ELF-1 (cell line): ENCODE data around the gene LDLRAP1.
A peak's percentile ranks its signal among the peaks of the same experiment; 100 is the strongest.
"Not testable (repeated sequence)": the region's sequence is repeated elsewhere in the genome, so short reads cannot be mapped to it uniquely, and the experiment has no call there.

Experiments
- DNase-seq: peaks from one replicate; pipeline ENCODE4 v3.0.0-alpha.2; 2016; ENCODE audit warnings: low read depth, low spot score

Gene LDLRAP1

GRCh38 chr1:25543425-25544242 is at the start of gene LDLRAP1:
Gene LDLRAP1, plus strand, starts transcription at chr1:25543606. Its CDS starts 93 bp downstream, at chr1:25543699.
- DNase-seq: peak; percentile 74

DNA sequence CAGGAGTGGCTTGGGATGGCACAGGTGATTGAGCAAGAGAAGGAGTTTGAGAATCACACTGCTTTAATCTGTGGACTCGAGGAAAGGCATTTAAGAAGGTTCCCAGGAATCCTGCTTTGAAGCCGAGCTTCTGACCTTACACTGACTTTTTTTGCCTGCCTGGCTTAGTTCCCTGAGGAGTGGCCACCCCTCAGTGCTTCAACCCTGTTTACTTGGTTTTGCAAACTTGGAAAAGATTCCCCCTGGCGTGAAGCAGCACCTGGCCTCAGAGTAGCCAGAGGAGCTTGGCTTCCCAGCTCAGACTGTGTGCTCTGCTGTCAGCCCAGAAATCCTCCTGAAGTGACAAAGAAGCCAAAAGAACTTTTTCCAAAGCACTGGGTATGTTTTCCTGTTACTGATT is 48.5 kb upstream of the LDLRAP1 start:
- DNase-seq: no peak

- no peak for DNase-seq
Observed at GRCh38 chr1:25500694-25501093, 42.7 kb upstream of the LDLRAP1 start.

DNA sequence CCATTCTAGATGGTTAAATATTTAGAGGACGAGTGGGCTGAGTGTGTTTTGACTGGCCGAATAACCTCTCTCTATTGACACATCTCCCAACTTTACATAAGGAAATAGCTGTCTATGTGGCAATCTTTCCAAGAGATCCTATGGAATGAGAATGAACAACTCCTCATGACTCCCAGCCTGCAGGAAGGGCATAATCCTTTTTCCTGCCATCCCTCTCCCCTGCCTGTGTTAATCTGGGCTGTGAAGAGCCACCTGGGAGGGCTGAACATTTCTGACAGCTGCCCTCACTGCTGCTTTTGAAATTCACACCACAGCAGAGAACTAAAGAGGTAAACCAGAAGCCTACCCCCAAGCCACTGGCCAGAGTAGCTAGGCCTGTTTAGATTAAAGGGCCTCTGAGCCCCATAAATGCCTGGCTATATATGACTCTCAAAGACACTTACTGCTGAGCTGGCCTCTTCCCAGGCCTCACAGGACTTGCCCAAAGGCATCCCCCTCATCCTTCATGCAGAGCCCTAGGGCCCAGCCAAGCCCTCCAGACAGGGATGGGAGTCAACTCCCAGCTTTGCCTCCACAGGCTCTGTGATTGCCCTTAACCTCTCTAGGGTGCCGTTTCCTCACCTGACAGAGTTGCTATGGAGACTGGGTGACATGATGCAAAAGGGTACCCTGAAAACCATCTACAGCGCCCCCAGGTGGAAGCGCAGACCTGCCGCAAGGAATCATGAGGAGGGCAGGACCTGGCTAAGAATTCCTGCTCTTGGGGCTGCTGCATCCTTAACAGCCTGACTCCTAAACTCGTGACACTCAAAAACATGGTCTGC is 42.0 kb upstream of the LDLRAP1 start:
- peak; percentile 69 for DNase-seq

DNA sequence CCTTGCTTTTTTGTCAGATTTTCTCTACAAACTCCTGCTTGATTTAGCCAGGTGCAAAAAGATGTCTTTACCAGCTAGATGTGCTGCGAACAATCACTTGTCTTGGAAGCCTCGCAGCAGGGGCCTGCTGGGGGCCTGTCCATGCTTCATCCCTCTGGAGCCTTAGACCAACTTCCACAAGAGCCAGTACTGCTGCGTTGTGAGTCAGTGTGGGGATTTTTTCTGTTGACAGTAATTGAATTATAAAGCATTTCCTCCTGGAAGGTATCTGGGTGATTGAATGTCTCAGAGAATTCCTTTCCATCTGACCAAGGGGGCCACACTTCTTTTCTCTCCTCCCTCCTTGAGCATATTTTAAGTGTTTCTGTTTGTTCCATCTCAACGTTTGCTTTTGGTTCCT is 40.4 kb upstream of the LDLRAP1 start:
- DNase-seq: no peak

- peak; percentile 87 for DNase-seq
Observed at GRCh38 chr1:25503551-25504426, 39.6 kb upstream of the LDLRAP1 start.

DNA sequence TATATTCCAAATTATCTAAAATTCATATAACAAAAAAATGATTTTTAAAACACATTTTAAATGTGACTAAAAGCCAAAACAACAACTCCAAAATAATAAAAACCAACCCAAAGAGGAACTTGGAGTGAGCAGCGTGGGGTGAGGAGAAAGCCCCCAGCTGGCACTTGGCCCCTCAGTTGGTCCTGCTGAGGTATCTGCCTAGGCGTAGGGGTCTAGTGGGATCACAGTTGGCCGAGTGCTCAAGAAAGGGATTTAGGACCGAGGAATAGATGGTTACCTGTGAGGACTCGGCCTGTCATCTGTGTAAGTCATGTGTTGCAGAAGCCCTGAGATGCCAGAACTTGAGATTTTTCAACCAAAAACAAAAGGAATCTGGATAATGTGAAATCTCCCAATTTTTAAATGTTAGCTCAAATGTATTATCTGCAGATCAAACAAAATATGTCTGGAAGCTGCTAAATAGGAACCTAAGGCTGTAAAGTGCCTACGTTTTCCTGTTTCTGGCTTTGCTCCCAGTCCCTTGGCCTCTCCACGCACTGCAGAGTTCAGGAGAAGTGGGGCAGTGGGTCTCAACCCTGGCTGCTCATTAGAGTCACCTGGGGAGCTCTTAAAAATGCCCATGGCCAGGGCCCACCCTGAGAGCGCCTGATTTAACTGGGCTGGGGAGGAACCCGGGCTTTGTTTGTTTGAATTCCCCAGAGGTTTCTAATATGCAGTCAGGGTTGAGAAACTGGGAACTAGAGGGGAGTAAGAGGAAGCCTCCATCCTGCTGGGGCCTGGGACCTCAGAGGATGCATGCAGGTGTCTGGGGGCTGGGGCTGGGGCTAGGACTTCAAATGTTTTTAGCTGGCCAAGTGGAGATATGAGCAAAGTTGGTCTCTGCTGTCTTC is 38.5 kb upstream of the LDLRAP1 start:
- DNase-seq: peak; percentile 37

DNA sequence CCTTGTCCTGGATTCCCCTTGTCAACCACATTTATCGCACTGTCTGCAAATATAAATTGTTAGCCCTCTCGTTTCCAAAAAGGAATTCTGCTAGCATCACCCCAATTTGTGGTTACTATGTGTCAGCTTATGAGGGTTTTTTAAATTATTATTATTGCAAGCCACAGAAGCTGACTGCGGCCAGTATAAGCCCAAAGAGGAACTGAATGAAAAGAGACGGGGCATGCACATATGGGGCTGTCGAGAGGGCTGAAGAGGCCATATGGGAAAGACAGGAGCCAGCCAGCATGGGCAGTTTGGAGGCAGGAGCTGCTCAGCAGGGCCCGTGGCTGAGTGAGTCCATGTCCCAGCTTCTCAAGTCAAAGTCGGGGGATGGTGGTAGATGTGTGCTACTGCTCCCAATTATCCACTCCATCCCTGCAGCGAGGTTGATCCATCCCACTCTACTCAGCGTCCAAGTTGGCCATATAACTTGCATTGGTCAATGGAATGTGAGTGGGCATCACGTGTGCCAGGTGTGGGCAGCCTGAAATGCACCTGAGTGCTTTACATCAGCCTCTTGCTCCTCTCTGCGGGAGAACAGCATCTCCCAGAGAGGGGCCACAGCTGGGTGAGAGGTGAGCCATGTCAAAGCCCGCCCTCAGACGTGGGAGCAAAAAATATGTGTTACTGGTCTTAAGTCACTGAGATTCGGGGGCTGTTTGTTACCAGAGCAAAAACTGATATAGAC is 37.6 kb upstream of the LDLRAP1 start:
- no peak for DNase-seq

DNA sequence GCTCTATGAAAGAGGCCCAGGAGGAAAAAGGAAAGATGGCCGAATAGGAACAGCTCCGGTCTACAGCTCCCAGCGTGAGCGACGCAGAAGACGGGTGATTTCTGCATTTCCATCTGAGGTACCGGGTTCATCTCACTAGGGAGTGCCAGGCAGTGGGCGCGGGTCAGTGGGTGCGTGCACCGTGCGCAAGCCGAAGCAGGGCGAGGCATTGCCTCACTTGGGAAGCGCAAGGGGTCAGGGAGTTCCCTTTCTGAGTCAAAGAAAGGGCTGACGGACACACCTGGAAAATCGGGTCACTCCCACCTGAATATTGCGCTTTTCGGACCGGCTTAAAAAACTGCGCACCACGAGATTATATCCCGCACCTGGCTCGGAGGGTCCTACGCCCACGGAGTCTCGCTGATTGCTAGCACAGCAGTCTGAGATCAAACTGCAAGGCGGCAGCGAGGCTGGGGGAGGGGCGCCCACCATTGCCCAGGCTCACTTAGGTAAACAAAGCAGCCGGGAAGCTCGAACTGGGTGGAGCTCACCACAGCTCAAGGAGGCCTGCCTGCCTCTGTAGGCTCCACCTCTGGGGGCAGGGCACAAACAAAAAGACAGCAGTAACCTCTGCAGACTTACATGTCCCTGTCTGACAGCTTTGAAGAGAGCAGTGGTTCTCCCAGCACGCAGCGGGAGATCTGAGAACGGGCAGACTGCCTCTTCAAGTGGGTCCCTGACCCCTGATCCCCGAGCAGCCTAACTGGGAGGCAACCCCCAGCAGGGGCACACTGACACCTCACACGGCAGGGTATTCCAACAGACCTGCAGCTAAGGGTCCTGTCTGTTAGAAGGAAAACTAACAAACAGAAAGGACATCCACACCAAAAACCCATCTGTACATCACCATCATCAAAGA is 36.6 kb upstream of the LDLRAP1 start:
- not testable (repeated sequence) for DNase-seq

- no peak for DNase-seq
Observed at GRCh38 chr1:25513666-25514065, 29.7 kb upstream of the LDLRAP1 start.

- no peak for DNase-seq
Observed at GRCh38 chr1:25515033-25515432, 28.4 kb upstream of the LDLRAP1 start.

DNA sequence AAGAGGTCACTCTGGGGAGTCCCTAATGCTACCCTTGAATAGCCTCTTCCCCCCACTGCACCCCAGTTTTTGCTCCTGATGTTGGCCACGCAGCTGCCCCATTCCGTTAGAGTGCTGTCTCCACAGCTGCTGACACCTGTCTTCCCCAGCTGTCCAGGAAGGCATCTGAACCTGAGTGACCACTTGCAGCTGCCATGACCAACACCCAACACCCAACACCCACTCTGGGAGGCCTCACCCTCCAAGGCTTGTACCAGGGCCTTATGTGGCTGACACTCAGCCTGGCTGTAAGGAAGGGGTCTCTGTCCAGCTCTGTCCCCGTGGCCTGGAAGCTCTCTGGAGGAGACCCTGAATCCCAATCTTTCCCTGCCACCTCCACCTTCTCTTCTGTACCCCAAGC is 26.7 kb upstream of the LDLRAP1 start:
- DNase-seq: no peak

DNA sequence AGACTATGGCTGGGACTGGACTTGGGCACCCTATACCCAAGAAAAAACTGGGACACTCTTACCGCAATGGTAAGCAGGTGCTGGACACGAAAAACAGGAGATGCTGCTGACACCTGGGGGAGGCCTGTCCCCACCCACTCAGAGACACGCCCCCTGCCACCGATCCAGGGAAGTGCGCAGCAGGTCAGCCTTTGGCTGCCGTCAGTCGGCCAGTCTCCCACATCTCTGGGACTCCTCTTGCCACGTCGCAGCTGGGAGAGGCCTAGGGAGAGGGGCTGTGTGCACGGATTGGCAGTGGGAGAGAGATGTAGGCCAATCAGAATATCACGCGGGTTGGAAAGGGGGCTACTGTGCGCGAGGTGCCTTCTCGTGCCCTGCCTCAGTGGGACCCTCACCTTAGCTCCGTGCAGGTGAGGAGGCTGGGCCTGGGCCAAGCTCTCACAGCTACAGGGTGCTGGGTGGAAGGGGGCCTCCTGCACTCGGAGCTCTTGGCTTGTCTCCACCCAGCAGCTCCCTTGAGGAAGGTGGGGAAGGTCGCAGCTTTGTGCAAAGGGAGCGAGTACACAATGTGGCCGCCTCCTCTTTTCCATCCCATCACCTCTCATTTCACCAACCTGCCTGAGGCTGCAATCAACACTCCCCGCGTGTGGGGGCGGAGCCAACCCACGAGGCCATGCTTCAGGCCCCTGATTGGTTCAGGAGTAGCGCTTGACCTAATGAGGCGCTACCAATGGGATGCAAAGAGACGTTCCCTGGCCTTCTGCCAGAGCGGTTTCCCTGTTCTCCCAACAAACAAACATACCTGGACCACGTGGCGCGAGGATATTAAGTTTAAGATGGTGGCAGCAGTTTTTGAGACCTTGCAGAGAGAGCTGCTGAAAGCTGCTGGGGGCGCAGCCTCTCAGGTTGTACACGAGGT is 25.7 kb upstream of the LDLRAP1 start:
- DNase-seq: peak; percentile 80

DNA sequence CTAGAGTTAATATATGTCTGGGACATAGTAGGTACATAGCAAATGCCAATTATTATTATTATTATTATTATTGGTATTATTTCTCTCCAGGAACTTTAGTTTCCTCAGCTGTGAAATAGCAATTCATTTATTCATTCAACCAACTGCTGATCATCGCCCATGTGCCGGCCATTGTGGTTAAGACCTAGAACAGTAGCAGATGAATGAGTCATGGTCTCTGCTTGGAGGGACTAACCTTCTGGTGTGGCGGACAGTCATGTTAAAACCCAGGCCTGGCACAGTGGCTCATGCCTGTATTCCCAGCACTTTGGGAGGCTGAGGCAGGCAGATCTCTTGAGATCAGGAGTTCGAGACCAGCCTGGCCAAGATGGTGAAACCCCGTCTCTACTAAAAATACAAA is 23.8 kb upstream of the LDLRAP1 start:
- no peak for DNase-seq

DNA sequence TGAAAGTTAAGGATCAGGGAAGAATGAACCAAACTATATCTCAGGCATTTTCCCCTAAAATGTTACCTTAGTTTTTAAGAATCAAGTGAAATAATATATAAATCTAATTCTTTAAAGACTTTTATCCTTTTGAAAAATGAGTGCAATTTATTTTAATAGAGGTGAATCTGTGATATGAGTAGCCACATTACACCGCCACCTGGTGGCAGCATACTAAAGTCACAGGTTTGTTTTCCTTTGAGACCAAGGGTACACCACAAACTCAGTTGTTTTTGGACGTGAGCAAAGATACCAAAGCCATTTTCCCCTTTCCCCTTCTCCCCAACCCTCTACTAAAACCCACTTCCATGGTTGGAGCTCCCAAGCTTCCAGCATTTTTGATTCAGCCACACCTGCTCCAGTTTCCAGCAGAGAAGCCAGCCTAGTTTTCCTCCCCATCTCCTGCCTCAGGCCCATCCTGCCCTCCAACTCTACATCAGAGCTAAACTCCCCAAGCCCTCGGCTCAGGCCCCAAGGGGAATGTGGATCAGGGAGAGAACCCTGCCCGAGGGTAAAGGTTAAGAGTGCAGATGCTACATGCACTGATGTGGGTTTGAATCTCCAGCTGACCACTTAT is 22.9 kb upstream of the LDLRAP1 start:
- DNase-seq: no peak

DNA sequence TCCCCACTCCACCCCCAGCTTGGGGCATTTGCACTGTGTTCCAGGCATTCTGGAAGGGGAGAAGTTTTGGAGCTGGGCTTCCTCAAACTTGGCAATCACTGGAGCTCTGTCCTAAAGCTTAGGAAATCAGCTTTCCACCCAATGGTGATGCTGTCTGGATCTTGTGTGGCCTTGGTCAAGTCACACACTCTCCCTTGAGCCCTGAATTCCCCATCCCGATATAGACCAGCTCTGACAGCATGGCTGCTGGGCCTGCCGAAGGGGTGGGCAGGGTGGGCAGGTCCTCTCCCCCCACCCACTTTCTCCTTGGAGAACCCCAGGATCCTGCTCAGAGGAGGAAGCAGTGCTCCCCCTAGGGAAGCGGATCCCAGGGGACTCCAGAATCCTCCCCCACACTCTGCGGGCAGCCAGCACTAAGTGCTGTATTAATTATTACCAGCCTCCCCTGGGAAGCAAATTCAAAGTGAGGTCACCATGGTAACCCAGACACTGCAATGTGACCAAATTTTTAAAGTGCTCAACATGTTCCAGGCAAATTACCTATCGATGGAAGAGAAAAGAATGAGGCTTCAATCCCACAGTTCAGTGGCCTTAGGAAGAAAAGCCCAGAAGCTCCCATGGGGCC is 21.3 kb upstream of the LDLRAP1 start:
- no peak for DNase-seq

DNA sequence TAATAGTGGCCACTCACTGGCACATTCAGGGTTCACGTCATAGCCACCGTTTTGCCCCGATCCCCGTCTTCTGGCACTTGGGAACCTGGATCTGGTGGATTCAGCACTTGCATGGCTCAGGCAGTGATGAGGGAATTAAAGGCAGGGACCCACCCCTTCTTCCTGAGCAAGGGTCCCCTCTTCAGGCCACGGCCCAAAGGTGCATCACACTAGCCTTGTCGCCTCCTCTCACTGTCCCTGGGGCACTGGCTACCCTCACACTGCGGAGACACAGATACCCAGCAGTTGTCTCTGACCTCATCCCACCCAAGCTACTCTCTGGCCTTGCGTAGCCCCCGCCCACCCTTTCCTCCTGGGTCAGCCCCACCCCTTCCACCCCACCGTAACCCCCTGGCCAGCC is 19.9 kb upstream of the LDLRAP1 start:
- DNase-seq: no peak
